C4-2B (cell line): Measurements from ENCODE around the gene UNCX.
A peak's percentile ranks its signal among the peaks of the same experiment; 100 is the strongest.
"Not testable (repeated sequence)": the region's sequence is repeated elsewhere in the genome, so short reads cannot be mapped to it uniquely, and the experiment has no call there.

ENCODE experiments used
- H3K27ac ChIP-seq: fragments of 450-650 bp; 2 replicates; pipeline ENCODE4 v1.5.1; 2017
- ZFX ChIP-seq: fragments of 450-650 bp; IDR thresholded peaks from 2 replicates; pipeline ENCODE4 v1.6.1; 2017
- TF ChIP-seq, protein P1 (sequence below): fragments of 450-650 bp; conservative IDR thresholded peaks from 2 replicates; pipeline ENCODE4 v1.5.1; 2017; ENCODE audit warnings: mild to moderate bottlenecking

The UNCX gene

DNA sequence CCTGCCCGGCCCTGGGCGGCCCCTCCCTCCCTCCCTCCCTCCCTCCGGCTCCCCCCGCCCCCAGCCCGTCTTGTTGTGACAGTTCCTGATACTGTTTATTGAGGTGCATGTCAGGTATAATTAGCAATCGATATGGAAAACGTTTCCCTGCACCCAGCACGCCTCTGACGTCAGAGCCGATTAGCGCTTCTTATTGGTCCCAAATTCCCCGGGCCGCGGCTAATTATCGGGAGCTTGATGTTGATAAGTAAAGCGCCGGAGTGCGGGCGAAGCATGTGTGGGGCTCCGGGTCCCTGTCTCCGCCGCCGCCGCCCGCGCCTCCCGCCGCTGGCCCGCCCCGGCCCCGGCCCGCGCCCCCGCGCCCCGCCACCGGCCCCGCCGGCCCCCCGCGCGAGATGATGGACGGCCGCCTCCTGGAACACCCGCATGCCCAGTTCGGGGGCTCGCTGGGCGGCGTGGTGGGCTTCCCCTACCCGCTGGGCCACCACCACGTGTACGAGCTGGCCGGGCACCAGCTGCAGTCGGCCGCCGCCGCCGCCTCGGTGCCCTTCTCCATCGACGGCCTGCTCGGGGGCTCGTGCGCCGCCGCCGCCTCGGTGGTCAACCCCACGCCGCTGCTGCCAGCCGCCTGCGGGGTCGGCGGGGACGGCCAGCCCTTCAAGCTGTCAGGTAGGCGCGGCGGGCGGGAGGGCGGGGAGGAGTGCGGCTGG lies at the start of gene UNCX:
UNCX (plus strand) TSS at position 250 of the 710 bp plus-strand sequence; CDS start at position 396, 146 bp downstream.
- no peak within 1 kb of the TSS for H3K27ac ChIP-seq
- TF ChIP-seq, protein P1, sequence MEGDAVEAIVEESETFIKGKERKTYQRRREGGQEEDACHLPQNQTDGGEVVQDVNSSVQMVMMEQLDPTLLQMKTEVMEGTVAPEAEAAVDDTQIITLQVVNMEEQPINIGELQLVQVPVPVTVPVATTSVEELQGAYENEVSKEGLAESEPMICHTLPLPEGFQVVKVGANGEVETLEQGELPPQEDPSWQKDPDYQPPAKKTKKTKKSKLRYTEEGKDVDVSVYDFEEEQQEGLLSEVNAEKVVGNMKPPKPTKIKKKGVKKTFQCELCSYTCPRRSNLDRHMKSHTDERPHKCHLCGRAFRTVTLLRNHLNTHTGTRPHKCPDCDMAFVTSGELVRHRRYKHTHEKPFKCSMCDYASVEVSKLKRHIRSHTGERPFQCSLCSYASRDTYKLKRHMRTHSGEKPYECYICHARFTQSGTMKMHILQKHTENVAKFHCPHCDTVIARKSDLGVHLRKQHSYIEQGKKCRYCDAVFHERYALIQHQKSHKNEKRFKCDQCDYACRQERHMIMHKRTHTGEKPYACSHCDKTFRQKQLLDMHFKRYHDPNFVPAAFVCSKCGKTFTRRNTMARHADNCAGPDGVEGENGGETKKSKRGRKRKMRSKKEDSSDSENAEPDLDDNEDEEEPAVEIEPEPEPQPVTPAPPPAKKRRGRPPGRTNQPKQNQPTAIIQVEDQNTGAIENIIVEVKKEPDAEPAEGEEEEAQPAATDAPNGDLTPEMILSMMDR: no peak
- TF ChIP-seq ZFX: no peak

DNA sequence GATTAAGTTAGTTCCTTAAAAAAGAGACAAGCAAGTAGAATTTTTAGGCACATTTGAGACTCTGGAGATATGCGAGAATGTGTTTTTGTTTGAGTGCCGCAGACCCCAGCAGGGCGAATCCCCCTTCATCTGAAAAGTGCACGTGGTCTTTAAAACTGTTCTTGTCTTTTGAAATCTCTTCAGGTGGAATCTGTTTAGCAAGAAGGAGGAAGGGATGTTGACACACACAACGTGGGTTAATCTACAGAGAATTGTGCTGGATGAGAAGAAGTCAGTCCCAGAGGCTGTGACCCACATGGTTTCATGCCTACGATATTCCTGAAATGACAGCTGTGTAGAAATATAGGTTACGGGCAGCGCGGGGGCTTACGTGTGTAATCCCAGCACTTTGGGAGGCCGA lies 45.5 kb upstream of the UNCX start:
- TF ChIP-seq ZFX: no peak
- TF ChIP-seq, protein P1: no peak
- no peak overlapping the region for H3K27ac ChIP-seq

DNA sequence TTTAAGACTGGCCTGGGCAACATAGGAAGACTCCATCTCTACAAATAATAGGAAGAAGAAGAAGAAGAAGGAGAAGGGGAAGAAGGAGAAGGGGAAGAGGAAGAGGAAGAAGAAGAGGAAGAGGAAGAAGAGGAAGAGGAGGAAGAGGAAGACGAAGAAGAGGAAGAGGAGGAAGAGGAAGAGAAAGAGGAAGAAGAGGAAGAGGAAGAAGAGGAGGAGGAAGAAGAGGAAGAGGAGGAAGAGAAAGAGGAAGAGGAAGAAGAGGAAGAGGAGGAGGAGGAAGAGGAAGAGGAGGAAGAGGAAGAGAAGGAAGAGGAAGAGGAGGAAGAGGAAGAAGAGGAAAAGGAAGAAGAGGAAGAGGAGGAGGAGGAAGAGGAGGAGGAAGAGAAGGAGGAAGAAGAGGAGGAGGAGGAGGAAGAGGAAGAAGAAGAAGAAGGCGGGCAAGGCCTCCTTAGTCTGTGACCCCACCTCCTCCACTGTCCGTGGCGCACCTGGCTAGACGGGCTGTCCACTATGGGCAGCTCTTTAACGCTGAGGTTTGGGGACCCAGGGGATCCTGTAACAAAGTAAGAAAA lies 43.9 kb upstream of the UNCX start:
- TF ChIP-seq, protein P1: no peak
- TF ChIP-seq ZFX: no peak
- no peak overlapping the region for H3K27ac ChIP-seq

DNA sequence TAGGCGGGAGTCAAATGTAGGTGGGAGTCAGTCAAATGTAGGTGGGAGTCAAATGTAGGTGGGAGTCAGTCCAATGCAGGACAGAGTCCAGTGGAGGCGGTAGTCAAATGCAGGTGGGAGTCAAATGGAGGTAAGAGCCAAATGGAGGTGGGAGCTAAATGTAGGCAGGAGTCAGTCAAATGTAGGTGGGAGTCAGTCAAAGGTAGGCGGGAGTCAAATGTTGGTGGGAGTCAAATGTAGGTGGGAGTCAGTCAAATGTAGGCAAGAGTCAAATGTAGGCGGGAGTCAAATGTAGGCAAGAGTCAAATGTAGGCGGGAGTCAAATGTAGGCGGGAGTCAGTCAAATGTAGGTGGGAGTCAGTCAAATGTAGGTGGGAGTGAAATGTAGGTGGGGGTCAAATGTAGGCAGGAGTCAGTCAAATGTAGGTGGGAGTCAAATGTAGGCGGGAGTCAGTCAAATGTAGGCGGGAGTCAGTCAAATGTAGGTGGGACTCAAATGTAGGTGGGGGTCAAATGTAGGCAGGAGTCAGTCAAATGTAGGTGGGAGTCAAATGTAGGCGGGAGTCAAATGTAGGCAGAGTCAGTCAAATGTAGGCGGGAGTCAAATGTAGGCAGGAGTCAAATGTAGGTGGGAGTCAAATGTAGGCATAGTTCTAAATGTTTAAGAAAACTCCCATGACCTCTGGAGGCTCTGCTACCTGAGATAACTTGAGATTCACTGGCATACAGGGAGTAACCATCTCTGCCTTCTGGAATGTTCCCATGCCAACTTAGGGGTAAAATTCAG lies 42.5 kb upstream of the UNCX start:
- no peak overlapping the region for H3K27ac ChIP-seq
- no peak for TF ChIP-seq ZFX

DNA sequence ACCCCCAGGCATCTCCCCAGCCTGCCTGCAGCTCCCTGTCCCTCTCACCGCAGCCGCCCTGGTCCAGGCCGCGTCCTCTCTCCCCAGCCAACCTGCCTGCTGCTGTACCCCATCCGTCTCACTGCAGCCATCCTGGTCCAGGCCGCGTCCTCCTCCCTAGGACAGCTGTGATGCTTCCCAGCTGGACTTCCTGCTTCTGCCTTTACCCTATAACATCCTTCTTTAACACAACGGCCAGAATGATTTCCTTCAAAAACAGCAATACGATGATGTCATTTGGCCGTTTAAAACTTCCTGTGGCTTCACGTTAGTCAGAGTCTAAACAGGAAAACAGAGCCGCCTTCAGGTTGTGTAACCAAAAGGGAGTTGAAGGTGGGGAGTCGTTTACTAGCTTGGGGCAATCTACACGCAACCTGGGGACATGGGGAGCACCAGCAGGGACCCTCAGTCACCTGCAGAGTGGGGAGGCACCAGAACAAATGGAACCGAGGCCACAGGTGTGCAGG lies 40.4 kb upstream of the UNCX start:
- TF ChIP-seq ZFX: no peak
- TF ChIP-seq, protein P1: no peak
- H3K27ac ChIP-seq: no peak overlapping the region

DNA sequence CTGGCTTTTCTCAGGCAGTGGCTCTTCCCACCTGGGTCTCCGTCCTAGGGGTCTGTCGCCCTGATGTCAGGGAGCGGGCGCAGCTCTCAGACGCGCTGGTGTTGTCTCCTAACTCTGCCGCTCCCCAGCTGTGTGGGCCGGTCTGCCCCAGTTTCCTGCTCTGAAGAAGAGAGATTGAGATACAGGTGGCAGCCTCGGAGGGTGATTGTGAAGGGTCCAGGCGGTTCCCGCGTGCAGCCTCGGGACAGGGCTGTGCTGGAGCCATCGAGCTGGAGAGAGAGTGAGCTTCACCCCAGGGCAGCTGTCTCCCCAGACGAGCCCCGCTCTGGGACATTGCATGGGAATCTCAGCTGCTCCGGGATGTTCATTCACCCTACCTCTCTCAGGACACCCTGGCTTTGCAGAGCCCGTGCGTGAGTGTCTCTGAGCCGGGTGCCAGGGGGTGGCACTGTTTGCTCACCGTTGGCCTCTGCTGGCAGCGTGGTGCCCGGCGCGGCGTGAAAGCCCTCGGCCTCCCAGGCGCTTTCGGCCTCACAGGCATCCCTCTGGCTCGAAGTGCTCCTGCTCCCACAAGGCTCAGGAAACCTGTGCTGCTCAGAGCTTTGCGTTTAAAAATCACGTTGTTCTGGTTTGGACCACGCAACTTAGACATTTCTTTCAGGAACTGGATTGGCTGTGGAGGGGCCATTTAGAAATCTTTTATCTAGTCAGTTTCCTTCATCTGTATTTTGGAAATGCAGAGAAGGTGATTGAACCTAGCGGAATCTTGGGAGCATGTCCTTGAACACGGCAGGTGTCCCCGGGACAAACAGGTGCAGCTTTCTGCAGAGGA lies 38.9 kb upstream of the UNCX start:
- H3K27ac ChIP-seq: no peak overlapping the region
- TF ChIP-seq, protein P1: peak; percentile 84
- TF ChIP-seq ZFX: no peak

DNA sequence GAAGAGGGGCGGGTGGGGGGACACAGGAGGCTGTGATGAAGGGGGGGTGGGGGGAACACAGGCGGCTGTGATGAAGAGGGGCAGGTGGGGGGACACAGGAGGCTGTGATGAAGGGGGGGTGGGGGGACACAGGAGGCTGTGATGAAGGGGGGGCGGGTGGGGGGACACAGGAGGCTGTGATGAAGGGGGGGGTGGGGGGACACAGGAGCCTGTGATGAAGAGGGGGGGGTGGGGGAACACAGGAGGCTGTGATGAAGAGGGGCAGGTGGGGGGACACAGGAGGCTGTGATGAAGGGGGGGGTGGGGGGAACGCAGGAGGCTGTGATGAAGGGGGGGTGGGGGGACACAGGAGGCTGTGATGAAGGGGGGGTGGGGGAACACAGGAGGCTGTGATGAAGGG lies 36.2 kb upstream of the UNCX start:
- not testable (repeated sequence) for H3K27ac ChIP-seq

DNA sequence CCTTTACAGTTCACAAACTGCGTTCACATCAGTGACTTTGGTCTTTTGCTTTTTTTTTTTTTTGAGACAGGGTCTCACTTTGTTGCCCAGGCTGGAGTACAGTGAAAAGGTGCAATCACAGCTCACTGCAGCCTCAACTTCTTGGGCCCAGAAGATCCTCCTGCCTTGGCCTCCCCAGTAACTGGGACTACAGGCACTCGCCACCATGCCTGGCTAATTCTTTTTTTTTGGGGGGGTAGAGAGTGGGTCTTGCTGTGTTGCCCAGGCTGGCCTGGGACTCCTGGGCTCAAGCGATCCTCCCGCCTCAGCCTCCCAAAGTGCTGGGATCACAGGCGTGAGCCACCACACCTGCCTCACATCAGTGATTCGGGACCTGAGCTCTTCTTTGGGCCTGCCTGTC lies 35.7 kb upstream of the UNCX start:
- TF ChIP-seq ZFX: no peak
- TF ChIP-seq, protein P1: no peak
- no peak overlapping the region for H3K27ac ChIP-seq
